Tibial nerve (tissue), 4 donors: ENCODE measurements around the gene RPL27. TPM values are rescaled to one million over a fixed set of nuclear protein-coding genes. Genes with fewer than 3 reads are reported as not detected.

Experiments used
- DNase-seq, 2 donors: peaks; one replicate each; pipeline ENCODE4 v3.0.0-alpha.2; 2019; ENCODE audit warnings: low spot score in 2 of 2
- H3K27ac ChIP-seq, 4 donors: fragments of 200-600 bp; sonication (generic) in 3 of 4; one replicate each; pipeline ENCODE4 v1.5.1; 2017 to 2019; ENCODE audit warnings: mild to moderate bottlenecking in 1 of 4
- H3K27me3 ChIP-seq, 2 donors: fragments of 200-600 bp; sonication (generic) in 1 of 2; one replicate each; pipeline versions ENCODE4 v1.5.1 to v1.6.0; 2017 to 2019
- H3K36me3 ChIP-seq, 3 donors: fragments of 200-600 bp; sonication (generic); one replicate each; pipeline ENCODE4 v1.5.1; 2018 to 2019
- H3K4me1 ChIP-seq, 4 donors: fragments of 200-600 bp; sonication (generic) in 3 of 4; one replicate each; pipeline ENCODE4 v1.5.1; 2017 to 2019
- H3K4me3 ChIP-seq, 4 donors: fragments of 200-600 bp; sonication (generic) in 3 of 4; one replicate each; pipeline ENCODE4 v1.5.1; 2017 to 2019; ENCODE audit warnings: mild to moderate bottlenecking in 1 of 4, moderate library complexity in 1 of 4
- H3K9me3 ChIP-seq, 4 donors: fragments of 200-600 bp; sonication (generic) in 3 of 4; one replicate each; pipeline ENCODE4 v1.5.1; 2017 to 2019
- CTCF ChIP-seq, 5 experiments: fragments of 200-600 bp in 3 of 5; fragments of 450-650 bp in 2 of 5; sonication (generic) in 3 of 5; IDR thresholded peaks; one replicate each; pipeline ENCODE4 v1.5.1; 2016 to 2019; ENCODE audit warnings: antibody characterized with exemption in 5 of 5, mild to moderate bottlenecking in 3 of 5, moderate library complexity in 2 of 5
- EP300 ChIP-seq, 2 donors: sonication (generic); formaldehyde crosslinking; IDR thresholded peaks; one replicate each; pipeline ENCODE4 v1.6.1; 2017; ENCODE audit warnings: antibody characterized with exemption in 2 of 2, mild to moderate bottlenecking in 1 of 2
- POLR2A ChIP-seq, 2 donors: fragments of 450-650 bp; IDR thresholded peaks; one replicate each; pipeline ENCODE4 v1.6.1; 2017; ENCODE audit warnings: antibody characterized with exemption in 2 of 2, mild to moderate bottlenecking in 2 of 2, moderate library complexity in 2 of 2
- WGBS, 2 donors: methylation state at CpG; one replicate each; pipeline ENCODE4 v1.1.5; 2018; 5-methylcytosine and 5-hydroxymethylcytosine counted together
- total RNA-seq, 4 donors: library from RNA; depleted of rRNA; stranded (reverse); fragments of >200 nt; gene quantifications; one replicate each; pipeline ENCODE4 v1.1.0, GENCODE V29; 2016

The RPL27 gene
- 1,000 to 10,000 TPM in 1 of 4 donors, 100 to 1,000 TPM in 3; 500 to 1,072 (median 818) TPM for total RNA-seq

GRCh38 chr17:42997984-42998938, at the start of gene RPL27:
Gene RPL27 (plus strand): TSS chr17:42998419. CDS start chr17:42998751, 332 bp downstream.
- Histone ChIP-seq H3K27me3 (no peaks in the 10 kb centered on the region), H3K9me3 (no peaks in the 10 kb centered on the region), H3K4me3 (peak within 1 kb of the TSS; percentile 51 to 79 (median 72)), H3K27ac (peak within 1 kb of the TSS; percentile 67 to 91 (median 88)), H3K4me1 (peaks cover 0 to 35% (median 15%) of the 10 kb centered on the region in 4 donors), H3K36me3 (peaks cover 0 to 47% (median 21%) of the 10 kb centered on the region in 3 donors)
- TF ChIP-seq POLR2A (IDR thresholded peaks at IDR 0.05) (peak; percentile 58 to 90), CTCF (IDR thresholded peaks at IDR 0.05) (peak; percentile 87 to 97 (median 92)), EP300 (IDR thresholded peaks at IDR 0.05) (peak; percentile 98 to 99)
- WGBS, 2 donors: 0 to 1% methylated on average over 42 to 49 of the region's 49 CpGs
- DNase-seq: peak; percentile 97 to 98

GRCh38 chr17:42950044-42950783, 48.0 kb upstream of the RPL27 start:
- H3K9me3 ChIP-seq: no peaks in the 10 kb centered on the region
- H3K27ac ChIP-seq: no peak overlapping the region
- DNase-seq: no peak
- H3K36me3 ChIP-seq: peaks cover 0 to 74% (median 21%) of the 10 kb centered on the region in 3 donors
- no peak for TF ChIP-seq POLR2A (IDR thresholded peaks at IDR 0.05)
- no peak for TF ChIP-seq CTCF (IDR thresholded peaks at IDR 0.05)
- no peak for TF ChIP-seq EP300 (IDR thresholded peaks at IDR 0.05)
- no peak overlapping the region for H3K4me3 ChIP-seq
- no peaks in the 10 kb centered on the region for H3K27me3 ChIP-seq
- H3K4me1 ChIP-seq: no peaks in the 10 kb centered on the region
- 92 to 93% methylated on average over 13 of the region's 13 CpGs for WGBS, 2 donors

GRCh38 chr17:42953669-42954068, 44.5 kb upstream of the RPL27 start:
- H3K27ac ChIP-seq: no peak overlapping the region
- H3K27me3 ChIP-seq: no peaks in the 10 kb centered on the region
- no peak for TF ChIP-seq EP300 (IDR thresholded peaks at IDR 0.05)
- no peak for TF ChIP-seq POLR2A (IDR thresholded peaks at IDR 0.05)
- TF ChIP-seq CTCF (IDR thresholded peaks at IDR 0.05): no peak
- 91 to 100% methylated on average over 1 of the region's 1 CpG for WGBS, 2 donors
- H3K36me3 ChIP-seq: peaks cover 0 to 96% (median 28%) of the 10 kb centered on the region in 3 donors
- H3K9me3 ChIP-seq: no peaks in the 10 kb centered on the region
- H3K4me1 ChIP-seq: no peaks in the 10 kb centered on the region
- no peak overlapping the region for H3K4me3 ChIP-seq
- DNase-seq: no peak

GRCh38 chr17:42964161-42964932, 33.9 kb upstream of the RPL27 start, which contains the start of gene AARSD1:
Gene AARSD1 (minus strand): TSS chr17:42964454. CDS start chr17:42964440, 14 bp downstream.
- H3K4me3 ChIP-seq: peak within 1 kb of the TSS; percentile 50 to 83 (median 76)
- H3K4me1 ChIP-seq: peaks cover 0 to 14% (median 3%) of the 10 kb centered on the region in 4 donors
- H3K27me3 ChIP-seq: no peaks in the 10 kb centered on the region
- WGBS, 2 donors: 3 to 4% methylated on average over 43 of the region's 43 CpGs
- peaks cover 0 to 34% (median 13%) of the 10 kb centered on the region in 3 donors for H3K36me3 ChIP-seq
- TF ChIP-seq CTCF (IDR thresholded peaks at IDR 0.05) (peak in 1 of 5 experiments; percentile 49), POLR2A (IDR thresholded peaks at IDR 0.05) (peak in 1 of 2 donors; percentile 66), EP300 (IDR thresholded peaks at IDR 0.05) (peak; percentile 90 to 98)
- peak; percentile 79 to 84 for DNase-seq
- no peaks in the 10 kb centered on the region for H3K9me3 ChIP-seq
- peak within 1 kb of the TSS; percentile 74 to 89 (median 83) for H3K27ac ChIP-seq
